Keratinocyte (primary cell): ENCODE results near the gene MADCAM1. TPM values are rescaled to one million over a fixed set of nuclear protein-coding genes. Genes with fewer than 3 reads are reported as not detected.

ENCODE experiments used
- DNase-seq: peaks from one replicate; pipeline ENCODE4 v3.0.0-alpha.2; 2011; ENCODE audit warnings: low read depth, missing footprints, low spot score
- FAIRE-seq: peaks from 2 replicates; lab custom pipeline; 2011; peaks lifted over from hg19 to GRCh38; lab: Jason Lieb, UNC
- H2AFZ ChIP-seq: 2 replicates; pipeline ENCODE4 v1.6.0; 2012; ENCODE audit warnings: low read length, control low read depth, inconsistent platforms; ENCODE audit not compliant: control insufficient read depth
- H3K27ac ChIP-seq: 2 replicates; pipeline ENCODE4 v1.5.1; 2011; ENCODE audit warnings: low read length; ENCODE audit not compliant: control insufficient read depth, insufficient read depth
- H3K27me3 ChIP-seq: 3 replicates; pipeline ENCODE4 v1.6.0; 2011; ENCODE audit warnings: low read length; ENCODE audit not compliant: control insufficient read depth, insufficient read depth; ENCODE audit errors: extremely low read depth
- H3K36me3 ChIP-seq, 2 experiments: 2 replicates in 1 of 2; 3 replicates in 1 of 2; pipeline ENCODE4 v1.5.1; 2011; ENCODE audit warnings: low read length in 2 of 2, mild to moderate bottlenecking in 1 of 2; ENCODE audit not compliant: control insufficient read depth in 2 of 2, insufficient read depth in 2 of 2; ENCODE audit errors: extremely low read depth in 1 of 2
- H3K4me1 ChIP-seq: 3 replicates; pipeline ENCODE4 v1.5.1; 2011; ENCODE audit warnings: low read length; ENCODE audit not compliant: control insufficient read depth, insufficient read depth; ENCODE audit errors: extremely low read depth
- H3K4me2 ChIP-seq: 3 replicates; pipeline ENCODE4 v1.6.0; 2011; ENCODE audit warnings: low read depth, low read length; ENCODE audit not compliant: control insufficient read depth, insufficient read depth; ENCODE audit errors: extremely low read depth
- H3K4me3 ChIP-seq, 3 experiments: fragments of 200-600 bp in 1 of 3; sonication (generic) in 1 of 3; 2 replicates in 2 of 3; 3 replicates in 1 of 3; pipeline ENCODE4 v1.5.1; 2011 to 2016; ENCODE audit warnings: low read length in 3 of 3, mild to moderate bottlenecking in 3 of 3, control low read depth in 2 of 3, inconsistent platforms in 1 of 3, low read depth in 1 of 3, mixed read lengths in 1 of 3, mixed run types in 1 of 3, moderate library complexity in 1 of 3; ENCODE audit not compliant: control insufficient read depth in 2 of 3, insufficient read depth in 2 of 3; ENCODE audit errors: extremely low read depth in 1 of 3
- H3K79me2 ChIP-seq: 2 replicates; pipeline ENCODE4 v1.6.0; 2012; ENCODE audit warnings: low read length; ENCODE audit not compliant: control insufficient read depth, insufficient read depth
- H3K9ac ChIP-seq: 3 replicates; pipeline ENCODE4 v1.6.0; 2011; ENCODE audit warnings: low read length; ENCODE audit not compliant: control insufficient read depth, insufficient read depth; ENCODE audit errors: extremely low read depth
- H3K9me1 ChIP-seq: 3 replicates; pipeline ENCODE4 v1.6.0; 2011; ENCODE audit warnings: low read length; ENCODE audit not compliant: control insufficient read depth, insufficient read depth; ENCODE audit errors: extremely low read depth
- H3K9me3 ChIP-seq: 2 replicates; pipeline ENCODE4 v1.5.1; 2012; ENCODE audit warnings: low read depth, low read length; ENCODE audit not compliant: control insufficient read depth
- H4K20me1 ChIP-seq: 3 replicates; pipeline ENCODE4 v1.6.0; 2011; ENCODE audit warnings: low read length; ENCODE audit not compliant: control insufficient read depth, insufficient read depth; ENCODE audit errors: extremely low read depth
- EZH2 ChIP-seq: IDR thresholded peaks from one replicate; pipeline ENCODE4 v1.6.1; 2012; ENCODE audit warnings: inconsistent platforms, mild to moderate bottlenecking, low read length, moderate library complexity
- dilution Hi-C: fragments of 300-500 bp; cut with MboI; formaldehyde crosslinking; loops from one replicate; pipeline ENCODE4 v1.7.0; 2020; ENCODE audit warnings: low sequenced_read_pairs; ENCODE audit not compliant: extremely low pct_ligation_motif_present
- polyA plus RNA-seq, 5 experiments: library from polyadenylated mRNA; depleted of rRNA in 3 of 5; stranded (reverse) in 3 of 5; stranded (forward) in 1 of 5; unstranded in 1 of 5; fragments of >200 nt; gene quantifications; 1 replicate in 1 of 5; 2 replicates in 3 of 5; 3 replicates in 1 of 5; pipeline versions ENCODE4 v1.2.1 to v1.2.3, GENCODE V29; 2011 to 2012; ENCODE audit warnings: missing spikeins in 2 of 5, low read depth in 1 of 5, low replicate concordance in 1 of 5
- TF ChIP-seq, protein P1 (sequence below), 3 experiments: IDR thresholded peaks in 1 of 3; conservative IDR thresholded peaks in 1 of 3; optimal IDR thresholded peaks in 1 of 3; 2 replicates in 2 of 3; 3 replicates in 1 of 3; pipeline versions ENCODE3 to v1.5.1; 2011; ENCODE audit warnings: low read length in 3 of 3, mild to moderate bottlenecking in 3 of 3, moderate library complexity in 2 of 3, control low read depth in 1 of 3, inconsistent platforms in 1 of 3; ENCODE audit not compliant: insufficient read depth in 2 of 3; ENCODE audit errors: extremely low read depth in 1 of 3

The MADCAM1 gene
- polyA plus RNA-seq, 1 donor (not counting 4 experiments of a cell fraction or from before 2014, with no cell fraction given) = 0.05 TPM

DNA sequence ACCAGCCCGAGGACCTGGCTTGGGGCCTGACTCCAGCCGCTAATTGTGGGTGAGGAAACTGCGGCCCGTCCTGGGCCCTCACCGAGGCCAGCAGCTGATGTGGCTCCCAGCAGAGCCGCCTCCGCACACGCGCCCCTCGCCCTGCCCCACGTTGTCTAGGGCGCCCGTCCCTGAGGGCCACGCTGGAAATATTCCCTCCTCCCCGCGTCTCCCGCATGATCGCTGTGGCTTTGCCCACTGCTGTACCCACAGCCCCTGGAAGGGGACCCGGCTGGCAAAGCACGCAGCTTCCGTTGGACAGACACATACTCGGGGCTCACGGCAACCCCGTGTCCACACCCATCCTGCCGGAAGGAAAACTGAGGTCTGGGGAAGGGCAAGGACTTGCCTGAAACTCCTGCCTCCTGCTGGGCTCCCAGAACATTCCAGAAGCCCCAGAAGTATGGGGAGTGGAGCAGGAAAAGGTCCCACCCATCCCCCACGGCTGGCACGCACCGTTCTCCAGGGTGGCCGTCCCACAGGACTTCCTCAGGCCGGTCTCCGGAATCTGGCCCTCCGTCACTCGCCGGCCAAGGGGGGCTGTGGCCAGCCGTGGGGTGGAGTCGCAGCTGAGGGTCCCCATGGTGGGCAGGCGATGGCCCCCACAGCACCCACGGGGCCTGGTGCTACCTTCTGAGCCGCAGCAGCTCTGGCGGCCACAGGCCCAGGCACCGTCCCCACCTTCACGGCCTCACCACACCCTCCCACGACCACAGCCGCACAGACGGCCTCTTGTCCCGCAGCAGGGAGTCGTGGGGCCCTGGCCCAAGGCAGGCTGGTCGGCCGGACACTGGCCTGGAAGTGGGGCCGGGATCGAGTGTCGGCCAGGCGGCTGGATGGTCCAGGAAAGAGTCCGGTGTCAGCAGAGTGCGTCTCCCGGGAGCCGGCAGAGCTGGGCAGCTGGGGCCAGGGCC, 21.9 kb upstream of the MADCAM1 start:
- Histone ChIP-seq H2AFZ (no peak overlapping the region), H3K27me3 (no peaks in the 10 kb centered on the region), H3K4me2 (no peak overlapping the region), H3K36me3 (no peaks in the 10 kb centered on the region), H3K4me3 (no peak overlapping the region), H3K4me1 (no peaks in the 10 kb centered on the region), H4K20me1 (no peaks in the 10 kb centered on the region), H3K79me2 (no peaks in the 10 kb centered on the region), H3K9ac (no peak overlapping the region), H3K9me1 (no peaks in the 10 kb centered on the region), H3K27ac (no peak overlapping the region), H3K9me3 (no peaks in the 10 kb centered on the region)
- dilution Hi-C loops = no loop called here
- DNase-seq (no peak), FAIRE-seq (no peak)
- TF ChIP-seq EZH2 = no peak
- TF ChIP-seq, protein P1, sequence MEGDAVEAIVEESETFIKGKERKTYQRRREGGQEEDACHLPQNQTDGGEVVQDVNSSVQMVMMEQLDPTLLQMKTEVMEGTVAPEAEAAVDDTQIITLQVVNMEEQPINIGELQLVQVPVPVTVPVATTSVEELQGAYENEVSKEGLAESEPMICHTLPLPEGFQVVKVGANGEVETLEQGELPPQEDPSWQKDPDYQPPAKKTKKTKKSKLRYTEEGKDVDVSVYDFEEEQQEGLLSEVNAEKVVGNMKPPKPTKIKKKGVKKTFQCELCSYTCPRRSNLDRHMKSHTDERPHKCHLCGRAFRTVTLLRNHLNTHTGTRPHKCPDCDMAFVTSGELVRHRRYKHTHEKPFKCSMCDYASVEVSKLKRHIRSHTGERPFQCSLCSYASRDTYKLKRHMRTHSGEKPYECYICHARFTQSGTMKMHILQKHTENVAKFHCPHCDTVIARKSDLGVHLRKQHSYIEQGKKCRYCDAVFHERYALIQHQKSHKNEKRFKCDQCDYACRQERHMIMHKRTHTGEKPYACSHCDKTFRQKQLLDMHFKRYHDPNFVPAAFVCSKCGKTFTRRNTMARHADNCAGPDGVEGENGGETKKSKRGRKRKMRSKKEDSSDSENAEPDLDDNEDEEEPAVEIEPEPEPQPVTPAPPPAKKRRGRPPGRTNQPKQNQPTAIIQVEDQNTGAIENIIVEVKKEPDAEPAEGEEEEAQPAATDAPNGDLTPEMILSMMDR (optimal IDR thresholded peaks at IDR 0.05 in 1 of 3, IDR thresholded peaks at IDR 0.05 in 1 of 3, conservative IDR thresholded peaks at IDR 0.05 in 1 of 3; ENCODE audit: extremely low read depth in 1 of 3, insufficient read depth in 2 of 3, low read length in 3 of 3) = no peak

DNA sequence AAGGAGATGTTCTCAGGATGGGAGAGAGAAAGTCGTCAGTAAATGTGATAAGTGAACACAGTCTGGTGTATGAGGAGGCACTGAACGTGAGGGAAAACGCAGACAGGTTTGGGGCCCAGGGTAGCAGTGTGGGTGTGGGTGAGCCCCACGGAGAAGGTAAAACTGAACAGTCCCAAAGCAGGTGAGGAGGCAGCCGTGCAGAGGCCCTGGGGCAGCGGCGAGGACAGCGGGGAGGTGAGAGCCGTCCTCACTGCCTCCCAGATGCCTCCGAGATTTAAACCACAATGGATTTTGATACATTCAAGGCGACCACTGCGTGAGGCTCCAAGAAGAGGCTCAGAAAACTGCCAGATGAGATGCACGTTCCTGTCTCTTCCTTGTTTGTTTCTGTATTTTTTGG, 20.9 kb upstream of the MADCAM1 start:
- no peaks in the 10 kb centered on the region for H3K27me3 ChIP-seq
- DNase-seq = no peak
- H3K9me3 ChIP-seq = no peaks in the 10 kb centered on the region
- no peak overlapping the region for H3K4me2 ChIP-seq
- no peak overlapping the region for H3K27ac ChIP-seq
- no peaks in the 10 kb centered on the region for H3K36me3 ChIP-seq
- no peak overlapping the region for H3K9ac ChIP-seq
- no peak for TF ChIP-seq EZH2
- no peaks in the 10 kb centered on the region for H3K79me2 ChIP-seq
- no peak overlapping the region for H2AFZ ChIP-seq
- no peak for FAIRE-seq
- dilution Hi-C loops = no loop called here
- H3K9me1 ChIP-seq = no peaks in the 10 kb centered on the region
- no peaks in the 10 kb centered on the region for H3K4me1 ChIP-seq
- H3K4me3 ChIP-seq = no peak overlapping the region
- no peaks in the 10 kb centered on the region for H4K20me1 ChIP-seq
